DMS153 (cell line): ENCODE results near the gene FAM185A.
"Not testable (repeated sequence)": the region's sequence is repeated elsewhere in the genome, so short reads cannot be mapped to it uniquely, and the experiment has no call there.

Experiments used
- DNase-seq: peaks from one replicate; lab custom pipeline; 2025; lab: John Stamatoyannopoulos, UW

The FAM185A gene

DNA sequence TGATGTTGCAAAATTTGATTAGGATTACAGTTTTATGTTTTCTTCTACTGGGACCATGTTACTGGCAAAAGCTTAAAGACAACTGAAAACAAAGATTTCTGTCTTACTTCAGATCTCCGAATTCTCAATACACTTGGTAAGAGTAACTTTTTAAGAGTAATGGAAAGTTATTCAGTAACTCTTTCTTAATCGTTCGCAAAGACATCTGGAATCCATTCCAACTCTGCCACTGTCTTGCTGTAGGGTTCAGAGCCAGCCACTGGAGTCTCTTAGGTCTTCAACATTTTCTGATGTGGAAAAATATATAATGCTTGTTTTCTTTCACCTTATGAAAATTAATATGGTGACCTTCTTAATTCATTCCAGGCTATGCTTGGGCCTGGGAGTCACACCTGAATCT, 29.9 kb downstream of the FAM185A start:
- not testable (repeated sequence) for DNase-seq

DNA sequence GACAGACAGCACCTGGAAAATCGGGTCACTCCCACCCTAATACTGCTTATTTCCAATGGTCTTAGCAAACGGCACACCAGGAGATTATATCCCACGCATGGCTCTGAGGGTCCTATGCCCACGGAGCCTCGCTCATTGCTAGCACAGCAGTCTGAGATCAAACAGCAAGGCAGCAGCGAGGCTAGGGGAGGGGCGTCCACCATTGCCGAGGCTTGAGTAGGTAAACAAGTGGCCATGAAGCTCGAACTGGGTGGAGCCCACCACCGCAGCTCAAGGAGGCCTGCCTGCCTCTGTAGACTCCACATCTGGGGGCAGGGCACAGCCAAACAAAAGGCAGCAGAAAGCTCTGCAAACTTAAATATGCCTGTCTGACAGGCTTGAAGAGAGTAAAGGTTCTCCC, 32.1 kb downstream of the FAM185A start:
- not testable (repeated sequence) for DNase-seq

- DNase-seq = not testable (repeated sequence)
Observed at GRCh38 chr7:102788770-102789169, 40.0 kb downstream of the FAM185A start.

DNA sequence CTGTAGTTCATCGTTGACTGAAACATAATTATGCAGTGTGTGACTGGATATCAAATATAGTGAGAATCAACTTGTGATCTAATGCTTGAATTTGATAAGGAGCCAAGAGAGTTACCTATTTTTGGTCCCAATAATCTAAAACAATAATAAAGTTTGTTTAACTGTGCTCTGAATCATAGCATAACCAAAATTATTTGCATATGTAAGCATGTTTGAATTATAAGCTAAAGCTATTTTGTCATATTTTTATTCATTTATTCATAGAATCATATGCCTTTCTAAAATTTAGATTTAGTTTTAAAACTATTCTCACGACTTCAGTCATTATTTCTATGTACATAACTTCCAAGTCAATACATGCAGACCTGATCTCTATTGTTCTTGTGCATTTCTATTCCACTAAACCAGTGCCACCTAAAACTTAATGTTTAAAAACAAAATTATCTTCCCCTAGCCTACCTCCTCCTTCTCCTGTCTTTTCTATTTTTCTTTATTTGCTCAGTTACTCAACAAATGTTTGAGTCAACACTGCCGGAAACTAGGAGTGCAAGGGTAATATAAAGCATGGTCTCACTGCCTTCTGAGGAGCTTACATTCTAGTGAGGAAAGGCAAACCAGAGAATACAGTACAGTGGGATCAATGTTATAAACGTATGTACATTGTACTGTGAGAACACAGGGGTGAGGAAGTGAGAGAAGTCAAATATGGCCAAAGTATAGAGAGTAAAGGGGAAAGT, 41.7 kb downstream of the FAM185A start:
- DNase-seq = not testable (repeated sequence)

DNA sequence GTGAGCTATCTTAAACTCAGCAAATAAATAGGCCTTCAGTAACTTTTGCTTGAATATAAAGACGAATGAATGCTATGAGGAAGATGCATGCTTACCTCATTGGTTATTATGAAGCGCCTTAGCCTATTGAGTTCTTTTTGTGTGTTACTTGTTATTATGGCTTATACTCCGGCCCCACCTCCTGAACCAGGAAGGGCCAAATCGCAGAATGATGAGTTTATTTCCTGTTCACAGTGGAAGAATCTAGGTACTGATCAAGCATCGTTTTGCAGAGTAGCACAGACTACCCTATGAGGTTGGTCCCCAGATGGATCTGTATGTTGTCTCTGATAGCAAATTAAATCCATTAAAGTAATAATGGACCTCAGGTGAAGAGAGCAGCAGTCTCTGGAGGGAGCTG, 42.6 kb downstream of the FAM185A start:
- not testable (repeated sequence) for DNase-seq

DNA sequence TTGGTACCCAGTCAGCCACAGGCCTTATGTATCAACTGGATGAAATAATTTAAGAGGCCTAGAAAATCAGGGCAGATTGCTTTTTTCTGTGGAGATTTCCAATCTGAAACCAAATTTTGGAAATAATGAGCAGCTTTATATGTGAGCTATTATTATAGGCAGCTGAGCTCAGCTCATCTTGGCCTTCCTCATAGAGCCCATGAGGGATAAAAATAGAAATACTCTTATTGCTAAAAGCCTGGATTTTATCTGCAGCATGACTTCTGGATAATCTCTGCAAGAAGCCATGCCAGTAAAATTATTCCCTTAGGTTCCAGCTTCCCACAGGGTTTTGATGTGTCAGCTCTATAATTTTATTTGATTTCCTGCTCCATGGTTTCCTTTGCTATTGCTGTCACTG, 43.0 kb downstream of the FAM185A start:
- not testable (repeated sequence) for DNase-seq

DNA sequence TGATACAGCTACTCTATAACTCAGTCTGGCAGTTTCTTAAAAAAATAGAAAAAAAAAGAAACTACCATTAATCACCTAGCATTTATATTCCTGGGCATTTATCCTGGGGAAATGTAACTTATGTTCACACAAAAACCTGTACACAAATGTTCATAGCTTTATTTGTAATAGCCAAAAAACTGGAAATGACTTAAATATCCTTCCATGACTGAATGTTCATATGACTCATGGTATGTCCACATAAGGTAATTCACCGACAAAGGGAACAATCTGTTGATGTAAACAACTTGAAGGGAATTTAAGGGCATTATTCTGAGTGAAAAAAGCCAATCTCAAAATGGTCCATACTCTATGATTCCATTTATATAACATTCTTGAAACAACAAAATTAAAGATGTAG, 45.8 kb downstream of the FAM185A start:
- not testable (repeated sequence) for DNase-seq

- DNase-seq = not testable (repeated sequence)
Observed at GRCh38 chr7:102795987-102796595, 47.3 kb downstream of the FAM185A start.

- DNase-seq = no peak
Observed at GRCh38 chr7:102806613-102807012, 57.8 kb downstream of the FAM185A start.

- no peak for DNase-seq
Observed at GRCh38 chr7:102810916-102811315, 62.1 kb downstream of the FAM185A start.

DNA sequence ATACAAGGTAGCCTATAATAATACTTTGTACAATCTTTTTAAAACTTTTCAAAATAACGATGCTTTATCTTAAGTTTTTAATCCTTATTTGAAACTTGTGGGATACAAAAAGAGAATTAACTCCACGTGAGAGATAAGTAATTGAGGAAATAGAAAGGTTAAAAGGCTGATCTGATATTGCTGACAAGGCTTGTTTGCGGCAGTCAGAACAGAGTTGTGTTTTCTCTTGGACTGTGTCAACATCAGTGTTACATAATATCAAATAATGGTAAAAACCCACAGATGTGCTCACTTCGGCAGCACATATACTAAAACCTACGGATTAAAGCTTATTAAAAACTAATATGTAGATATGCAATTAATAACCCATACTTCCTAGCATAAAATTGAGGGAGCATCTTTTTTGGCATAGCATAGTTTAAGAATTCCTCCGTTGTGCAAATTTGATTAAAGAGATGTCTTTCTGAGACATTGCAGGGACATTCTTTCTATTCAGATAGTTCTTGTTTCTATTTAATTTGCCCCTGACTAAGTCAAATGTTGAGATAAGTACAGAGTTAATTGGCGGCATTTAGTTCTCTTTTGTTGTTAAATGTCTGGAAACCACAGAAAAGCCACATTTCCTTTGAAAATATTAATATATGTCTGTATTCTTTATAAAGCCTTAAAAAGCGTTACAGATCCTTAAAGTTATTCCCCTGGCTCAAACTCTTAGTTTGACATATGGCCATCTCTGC, 63.3 kb downstream of the FAM185A start:
- DNase-seq = no peak

DNA sequence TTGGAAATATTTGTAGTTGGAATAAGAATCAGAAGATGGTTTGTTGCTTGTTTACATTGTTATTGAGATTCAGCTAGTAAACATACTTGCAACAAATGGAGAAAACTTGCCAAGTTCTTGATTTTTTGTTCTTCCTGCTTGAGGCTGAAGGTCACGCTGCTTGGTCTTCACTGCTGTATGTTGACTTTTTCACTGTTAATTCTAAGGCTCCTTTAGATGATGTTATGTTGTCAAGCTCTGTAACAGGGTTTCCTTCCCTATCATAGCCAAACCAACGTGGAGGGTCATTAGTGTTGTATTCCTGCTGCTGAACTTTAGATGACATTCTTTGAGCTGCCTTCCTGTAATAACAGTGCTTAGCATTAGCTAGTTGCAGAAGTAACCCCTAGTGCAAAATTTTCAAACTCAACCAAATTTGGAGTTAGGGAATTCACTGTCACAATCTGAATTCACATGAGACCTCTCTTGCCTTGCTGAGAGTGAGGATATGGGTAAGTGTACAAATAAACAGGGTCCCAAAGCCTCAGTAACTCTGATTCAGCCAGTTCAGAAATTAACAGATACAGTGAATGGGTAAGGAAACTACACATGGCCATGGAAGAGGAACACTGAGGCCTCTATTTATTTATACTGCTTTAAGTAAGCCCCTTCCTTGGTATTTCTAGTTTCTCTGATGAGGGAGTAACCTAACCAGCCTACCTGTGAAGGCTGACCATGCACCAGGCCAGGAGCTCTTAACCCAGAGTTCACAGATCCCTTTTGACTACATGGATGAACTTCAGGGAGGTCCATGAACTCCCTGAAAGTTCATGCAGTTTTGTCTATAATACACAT, 64.6 kb downstream of the FAM185A start:
- DNase-seq = no peak

DNA sequence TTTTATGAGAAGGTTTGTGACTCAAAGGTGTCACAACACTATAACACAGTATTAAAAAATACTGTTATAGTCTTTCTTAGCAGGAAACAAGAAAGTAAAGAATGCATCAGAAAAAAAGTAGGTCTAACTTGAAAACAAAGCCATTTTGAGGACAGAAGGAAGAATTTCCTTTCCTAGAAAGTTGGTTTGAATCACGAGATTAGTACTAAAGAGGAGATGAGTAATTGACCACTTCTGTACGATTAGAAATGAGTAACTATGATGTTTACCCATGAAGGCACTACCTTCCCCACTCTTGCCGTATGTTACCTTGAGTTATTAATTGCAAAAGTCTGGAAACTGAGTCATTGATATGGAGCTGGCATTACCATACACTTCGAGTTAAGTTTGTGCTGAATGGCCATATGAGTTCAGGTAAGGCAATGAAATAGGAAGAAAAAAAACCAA, 65.2 kb downstream of the FAM185A start:
- no peak for DNase-seq

- no peak for DNase-seq
Observed at GRCh38 chr7:102817616-102818573, 69.1 kb downstream of the FAM185A start.

- no peak for DNase-seq
Observed at GRCh38 chr7:102819151-102819550, 70.4 kb downstream of the FAM185A start.

DNA sequence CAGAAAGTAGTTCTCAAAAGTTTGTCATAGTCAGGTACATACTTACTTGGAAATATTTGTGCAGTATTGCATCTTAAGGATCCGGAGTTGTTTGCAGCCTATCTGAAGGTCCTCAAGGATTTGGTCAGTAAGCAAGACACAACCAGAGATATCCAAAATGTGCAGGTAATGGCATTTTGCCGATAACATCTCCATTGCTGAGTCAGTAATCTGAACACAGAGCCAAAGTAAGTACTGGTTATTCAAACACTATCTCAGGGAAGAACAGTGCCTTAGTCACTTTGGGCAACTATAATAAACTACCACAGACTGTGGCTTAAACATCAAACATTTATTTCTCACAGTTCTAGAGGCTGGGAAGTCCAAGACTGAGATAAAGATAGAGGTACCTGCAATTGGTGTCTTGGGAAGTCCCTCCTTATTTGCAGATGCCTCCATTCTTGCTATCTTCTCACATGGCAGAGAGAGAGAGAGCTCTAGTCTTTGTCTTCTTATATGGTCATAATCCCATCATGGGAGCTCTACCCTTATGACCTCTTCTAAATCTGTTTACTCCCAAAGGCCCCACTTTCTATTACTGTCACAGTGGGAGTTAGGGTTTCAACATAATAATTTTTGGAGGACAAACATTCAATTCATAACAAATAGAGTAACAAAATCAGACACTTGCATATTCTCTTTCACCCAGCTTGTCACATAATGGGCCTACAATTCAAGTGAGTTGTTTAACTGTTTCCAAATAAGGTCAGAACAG, 73.4 kb downstream of the FAM185A start:
- DNase-seq = no peak

GRCh38 chr7:102823390-102824119, 74.8 kb downstream of the FAM185A start:
- DNase-seq = no peak

- DNase-seq = no peak
Observed at GRCh38 chr7:102828286-102828685, 79.5 kb downstream of the FAM185A start.

DNA sequence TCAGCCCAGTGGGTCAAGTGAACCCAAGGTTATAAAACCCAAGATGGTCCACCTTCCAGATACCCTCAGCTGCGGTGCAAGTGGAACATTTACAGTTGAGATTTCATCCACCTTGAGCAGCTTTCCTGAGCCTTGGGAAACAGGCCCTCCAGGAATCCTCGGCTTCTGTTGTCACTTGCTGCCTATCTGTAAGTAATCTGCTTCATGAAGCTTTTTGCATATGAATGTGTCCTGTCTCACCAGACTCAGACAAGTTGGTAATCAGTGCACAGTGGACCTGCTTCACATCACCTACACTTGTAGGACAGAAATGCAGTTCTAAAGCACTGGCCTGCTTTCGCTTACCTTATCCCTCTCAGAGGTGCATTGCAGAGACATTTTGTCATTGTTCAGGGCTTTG, 80.3 kb downstream of the FAM185A start:
- no peak for DNase-seq
